IMR-90 (cell line): ENCODE results near the gene RAP1GAP2. TPM values are rescaled to one million over a fixed set of nuclear protein-coding genes. Genes with fewer than 3 reads are reported as not detected.

Experiments
- ATAC-seq: fragments of 200-7000 bp; cut with Tn5 transposase; 2 replicates; pipeline ENCODE4 v1.9.1; 2020; ENCODE audit warnings: low read depth, mild to moderate bottlenecking, moderate library complexity
- BruUV-seq: library from RNA; stranded (reverse); fragments of 400-500 nt; replicated peaks from 2 replicates; lab custom pipeline; 2021; lab: Mats Ljungman, UMichigan
- CTCF ChIA-PET: fragments of 300-600 bp; formaldehyde crosslinking; extraction: SDS; loops from one replicate; lab custom pipeline; 2021; ENCODE audit warnings: antibody characterized with exemption; lab: Yijun Ruan, JAX
- POLR2A ChIA-PET: fragments of 300-600 bp; sonication (Branson Sonifier 250); formaldehyde crosslinking; loops from one replicate; lab custom pipeline; 2022; ENCODE audit warnings: antibody characterized with exemption; ENCODE audit not compliant: unreplicated experiment; lab: Charles Lee
- DNase-seq: peaks from one replicate; pipeline ENCODE4 v3.0.0; 2013
- H2AFZ ChIP-seq: replicated peaks from 2 replicates; pipeline ENCODE3; 2013; ENCODE audit warnings: low read length, mild to moderate bottlenecking; ENCODE audit not compliant: poor library complexity
- H2AK5ac ChIP-seq: 2 replicates; pipeline ENCODE4 v1.6.1; 2013; ENCODE audit warnings: low read depth, low read length, inconsistent platforms
- H2AK9ac ChIP-seq: replicated peaks from 2 replicates; pipeline ENCODE3; 2013; ENCODE audit warnings: mild to moderate bottlenecking, low read depth, low read length, moderate library complexity; ENCODE audit not compliant: poor library complexity
- H2BK120ac ChIP-seq: 2 replicates; pipeline ENCODE4 v1.6.1; 2013; ENCODE audit warnings: low read depth, low read length, inconsistent platforms
- H2BK15ac ChIP-seq: 3 replicates; pipeline ENCODE4 v1.6.1; 2013; ENCODE audit warnings: low read depth, low read length, inconsistent platforms
- H2BK20ac ChIP-seq: 2 replicates; pipeline ENCODE4 v1.6.1; 2013; ENCODE audit warnings: low read depth, mild to moderate bottlenecking, inconsistent platforms, low read length, moderate library complexity
- H2BK5ac ChIP-seq: 2 replicates; pipeline ENCODE4 v1.6.1; 2013; ENCODE audit warnings: mild to moderate bottlenecking, low read depth, low read length, inconsistent platforms; ENCODE audit not compliant: poor library complexity, severe bottlenecking
- H3K14ac ChIP-seq: replicated peaks from 2 replicates; pipeline ENCODE4 v1.6.1; 2013; ENCODE audit warnings: low read depth, low read length, inconsistent platforms
- H3K18ac ChIP-seq: 2 replicates; pipeline ENCODE4 v1.6.1; 2013; ENCODE audit warnings: low read depth, low read length, control low read depth
- H3K23ac ChIP-seq: 2 replicates; pipeline ENCODE4 v1.6.1; 2013; ENCODE audit warnings: low read depth, low read length, inconsistent platforms
- H3K27ac ChIP-seq: 2 replicates; pipeline ENCODE4 v1.5.1; 2013; ENCODE audit warnings: mild to moderate bottlenecking, control low read depth, low read length; ENCODE audit not compliant: insufficient read depth
- H3K27me3 ChIP-seq: 2 replicates; pipeline ENCODE4 v1.6.1; 2013; ENCODE audit warnings: low read length; ENCODE audit not compliant: control insufficient read depth, insufficient read depth
- H3K36me3 ChIP-seq: 2 replicates; pipeline ENCODE4 v1.6.1; 2013; ENCODE audit warnings: low read length, mixed read lengths; ENCODE audit not compliant: control insufficient read depth, insufficient read depth
- H3K4ac ChIP-seq: 2 replicates; pipeline ENCODE4 v1.6.1; 2013; ENCODE audit warnings: low read depth, low read length, inconsistent platforms
- H3K4me1 ChIP-seq: 2 replicates; pipeline ENCODE4 v1.6.1; 2013; ENCODE audit warnings: low read length, mixed read lengths; ENCODE audit not compliant: control insufficient read depth, insufficient read depth
- H3K4me2 ChIP-seq: 2 replicates; pipeline ENCODE4 v1.6.1; 2013; ENCODE audit warnings: low read depth, mild to moderate bottlenecking, control low read depth, low read length, moderate library complexity
- H3K4me3 ChIP-seq: 2 replicates; pipeline ENCODE4 v1.5.1; 2013; ENCODE audit warnings: low read depth, mild to moderate bottlenecking, control low read depth, low read length, moderate library complexity; ENCODE audit not compliant: insufficient read depth
- H3K56ac ChIP-seq: 2 replicates; pipeline ENCODE4 v1.6.1; 2013; ENCODE audit warnings: low read length, inconsistent platforms; ENCODE audit not compliant: insufficient read depth; ENCODE audit errors: extremely low read depth
- H3K79me1 ChIP-seq, 2 experiments: 2 replicates each; pipeline ENCODE4 v1.6.1; 2013; ENCODE audit warnings: low read length in 2 of 2, inconsistent platforms in 1 of 2, low read depth in 1 of 2
- H3K9ac ChIP-seq: 2 replicates; pipeline ENCODE4 v1.6.1; 2013; ENCODE audit warnings: low read depth, low read length, control low read depth
- H3K9me1 ChIP-seq: 2 replicates; pipeline ENCODE4 v1.6.1; 2013; ENCODE audit warnings: low read length, inconsistent platforms; ENCODE audit not compliant: insufficient read depth
- H3K9me3 ChIP-seq: 2 replicates; pipeline ENCODE4 v1.6.1; 2013; ENCODE audit warnings: low read length; ENCODE audit not compliant: control insufficient read depth, insufficient read depth
- H4K20me1 ChIP-seq: 2 replicates; pipeline ENCODE4 v1.6.1; 2013; ENCODE audit warnings: low read length, inconsistent platforms; ENCODE audit not compliant: insufficient read depth
- H4K5ac ChIP-seq: 2 replicates; pipeline ENCODE4 v1.6.1; 2013; ENCODE audit warnings: mild to moderate bottlenecking, low read depth, low read length, control low read depth
- H4K8ac ChIP-seq, 2 experiments: 2 replicates each; pipeline ENCODE4 v1.6.1; 2013; ENCODE audit warnings: low read depth in 2 of 2, low read length in 2 of 2, control low read depth in 1 of 2, inconsistent platforms in 1 of 2
- H4K91ac ChIP-seq: 2 replicates; pipeline ENCODE4 v1.6.1; 2013; ENCODE audit warnings: low read depth, low read length, inconsistent platforms; ENCODE audit not compliant: insufficient read depth
- BHLHE40 ChIP-seq: fragments of 150-350 bp; IDR thresholded peaks from 2 replicates; pipeline ENCODE4 v1.6.1; 2016; ENCODE audit warnings: mild to moderate bottlenecking, low read depth, low read length
- CEBPB ChIP-seq: IDR thresholded peaks from 2 replicates; pipeline ENCODE4 v1.6.1; 2012; ENCODE audit warnings: low read depth, low read length, improper control_type of control experiment
- FOS ChIP-seq: fragments of 150-350 bp; IDR thresholded peaks from 2 replicates; pipeline ENCODE4 v1.6.1; 2016; ENCODE audit warnings: low read depth, low read length
- MAFK ChIP-seq: IDR thresholded peaks from 2 replicates; pipeline ENCODE4 v1.6.1; 2012; ENCODE audit warnings: low read depth, low read length, improper control_type of control experiment
- MAZ ChIP-seq: IDR thresholded peaks from 2 replicates; pipeline ENCODE4 v1.6.1; 2012; ENCODE audit warnings: low read depth, mild to moderate bottlenecking, low read length, improper control_type of control experiment, moderate library complexity, borderline replicate concordance
- MXI1 ChIP-seq: IDR thresholded peaks from 2 replicates; pipeline ENCODE4 v1.6.1; 2012; ENCODE audit warnings: low read depth, mild to moderate bottlenecking, low read length, moderate library complexity, borderline replicate concordance
- NFE2L2 ChIP-seq: fragments of 150-350 bp; IDR thresholded peaks from 2 replicates; pipeline ENCODE4 v1.6.1; 2016; ENCODE audit warnings: low read depth, mild to moderate bottlenecking, low read length
- POLR2A ChIP-seq: IDR thresholded peaks from 2 replicates; pipeline ENCODE4 v1.6.1; 2012; ENCODE audit warnings: mild to moderate bottlenecking, low read depth, low read length
- RCOR1 ChIP-seq: IDR thresholded peaks from 2 replicates; pipeline ENCODE4 v1.6.1; 2012; ENCODE audit warnings: mild to moderate bottlenecking, low read length, improper control_type of control experiment; ENCODE audit not compliant: insufficient replicate concordance
- RFX5 ChIP-seq: IDR thresholded peaks from 2 replicates; pipeline ENCODE4 v1.8.0; 2012; ENCODE audit warnings: low read depth, mild to moderate bottlenecking, low read length, moderate library complexity
- SMC3 ChIP-seq: fragments of 150-350 bp; IDR thresholded peaks from 2 replicates; pipeline ENCODE4 v1.6.1; 2016; ENCODE audit warnings: low read depth, mild to moderate bottlenecking, antibody characterized with exemption, low read length, moderate library complexity
- WGBS, 2 experiments: methylation state at CpG; one replicate each; pipeline versions ENCODE4 v1.1.5 to v1.1.7; 2013; ENCODE audit warnings: missing lambda C conversion rate in 2 of 2; ENCODE audit not compliant: insufficient read length in 1 of 2; ENCODE audit errors: extremely low coverage in 2 of 2; 5-methylcytosine and 5-hydroxymethylcytosine counted together
- dilution Hi-C: fragments of 300-500 bp; cut with HindIII; formaldehyde crosslinking; loops from one replicate; pipeline ENCODE4 v1.14.3; 2018; ENCODE audit warnings: low sequenced_read_pairs; ENCODE audit not compliant: unreplicated experiment
- in situ Hi-C: fragments of 300-500 bp; cut with MboI; formaldehyde crosslinking; loops from 3 replicates; pipeline ENCODE4 v1.14.3; 2019; ENCODE audit warnings: low sequenced_read_pairs, inconsistent platforms, mixed read lengths
- intact Hi-C: fragments of 100-400 bp; cut with micrococcal nuclease; formaldehyde crosslinking; loops from 2 replicates; pipeline ENCODE4 v1.10.0; 2022
- polyA plus RNA-seq, 3 experiments: library from polyadenylated mRNA; depleted of rRNA; stranded (reverse); fragments of >200 nt; gene quantifications; 2 replicates each; pipeline ENCODE4 v1.2.3, GENCODE V29; 2012; ENCODE audit warnings: low replicate concordance in 1 of 3
- total RNA-seq: library from RNA; depleted of rRNA; stranded (reverse); fragments of >200 nt; gene quantifications from 2 replicates; pipeline ENCODE4 v1.2.3, GENCODE V29; 2012
- TF ChIP-seq, protein P1 (sequence below): fragments of 150-350 bp; IDR thresholded peaks from 2 replicates; pipeline ENCODE4 v1.6.1; 2017; ENCODE audit warnings: mild to moderate bottlenecking, antibody characterized with exemption, low read length, low read depth
- TF ChIP-seq, protein P2 (sequence below): conservative IDR thresholded peaks from 2 replicates; pipeline ENCODE4 v1.5.1; 2012; ENCODE audit warnings: mild to moderate bottlenecking, low read depth, low read length, improper control_type of control experiment
- TF ChIP-seq, protein P3 (sequence below): fragments of 150-350 bp; IDR thresholded peaks from 2 replicates; pipeline ENCODE4 v1.6.1; 2016; ENCODE audit warnings: low read depth, mild to moderate bottlenecking, low read length, moderate library complexity, borderline replicate concordance

RAP1GAP2 gene
- total and polyA plus RNA-seq, 2 of the 4 experiments (the other 2 are of a cell fraction): 5.7 to 7.5 TPM

- no peaks in the 10 kb centered on the region for H3K79me1 ChIP-seq
- H2BK120ac ChIP-seq: no peak overlapping the region
- H2BK15ac ChIP-seq: no peak overlapping the region
- H3K27me3 ChIP-seq: peaks cover 11% of the 10 kb centered on the region; the same call in 1 of the 2 replicates
- H4K5ac ChIP-seq: no peak overlapping the region
- H3K9me1 ChIP-seq: no peaks in the 10 kb centered on the region
- H2AK9ac ChIP-seq: no peak overlapping the region
- no peak overlapping the region for H2BK5ac ChIP-seq
- TF ChIP-seq FOS (no peak), CEBPB (no peak), MAFK (no peak), POLR2A (no peak), RFX5 (no peak), NFE2L2 (no peak), RCOR1 (no peak), BHLHE40 (no peak), MAZ (no peak), SMC3 (no peak), MXI1 (no peak)
- TF ChIP-seq, protein P1, sequence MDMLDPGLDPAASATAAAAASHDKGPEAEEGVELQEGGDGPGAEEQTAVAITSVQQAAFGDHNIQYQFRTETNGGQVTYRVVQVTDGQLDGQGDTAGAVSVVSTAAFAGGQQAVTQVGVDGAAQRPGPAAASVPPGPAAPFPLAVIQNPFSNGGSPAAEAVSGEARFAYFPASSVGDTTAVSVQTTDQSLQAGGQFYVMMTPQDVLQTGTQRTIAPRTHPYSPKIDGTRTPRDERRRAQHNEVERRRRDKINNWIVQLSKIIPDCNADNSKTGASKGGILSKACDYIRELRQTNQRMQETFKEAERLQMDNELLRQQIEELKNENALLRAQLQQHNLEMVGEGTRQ: no peak
- TF ChIP-seq, protein P2, sequence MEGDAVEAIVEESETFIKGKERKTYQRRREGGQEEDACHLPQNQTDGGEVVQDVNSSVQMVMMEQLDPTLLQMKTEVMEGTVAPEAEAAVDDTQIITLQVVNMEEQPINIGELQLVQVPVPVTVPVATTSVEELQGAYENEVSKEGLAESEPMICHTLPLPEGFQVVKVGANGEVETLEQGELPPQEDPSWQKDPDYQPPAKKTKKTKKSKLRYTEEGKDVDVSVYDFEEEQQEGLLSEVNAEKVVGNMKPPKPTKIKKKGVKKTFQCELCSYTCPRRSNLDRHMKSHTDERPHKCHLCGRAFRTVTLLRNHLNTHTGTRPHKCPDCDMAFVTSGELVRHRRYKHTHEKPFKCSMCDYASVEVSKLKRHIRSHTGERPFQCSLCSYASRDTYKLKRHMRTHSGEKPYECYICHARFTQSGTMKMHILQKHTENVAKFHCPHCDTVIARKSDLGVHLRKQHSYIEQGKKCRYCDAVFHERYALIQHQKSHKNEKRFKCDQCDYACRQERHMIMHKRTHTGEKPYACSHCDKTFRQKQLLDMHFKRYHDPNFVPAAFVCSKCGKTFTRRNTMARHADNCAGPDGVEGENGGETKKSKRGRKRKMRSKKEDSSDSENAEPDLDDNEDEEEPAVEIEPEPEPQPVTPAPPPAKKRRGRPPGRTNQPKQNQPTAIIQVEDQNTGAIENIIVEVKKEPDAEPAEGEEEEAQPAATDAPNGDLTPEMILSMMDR: no peak
- TF ChIP-seq, protein P3, sequence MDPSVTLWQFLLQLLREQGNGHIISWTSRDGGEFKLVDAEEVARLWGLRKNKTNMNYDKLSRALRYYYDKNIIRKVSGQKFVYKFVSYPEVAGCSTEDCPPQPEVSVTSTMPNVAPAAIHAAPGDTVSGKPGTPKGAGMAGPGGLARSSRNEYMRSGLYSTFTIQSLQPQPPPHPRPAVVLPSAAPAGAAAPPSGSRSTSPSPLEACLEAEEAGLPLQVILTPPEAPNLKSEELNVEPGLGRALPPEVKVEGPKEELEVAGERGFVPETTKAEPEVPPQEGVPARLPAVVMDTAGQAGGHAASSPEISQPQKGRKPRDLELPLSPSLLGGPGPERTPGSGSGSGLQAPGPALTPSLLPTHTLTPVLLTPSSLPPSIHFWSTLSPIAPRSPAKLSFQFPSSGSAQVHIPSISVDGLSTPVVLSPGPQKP: no peak
- in situ Hi-C loops: no loop called here
- BruUV-seq: no TSS peak
- no peak overlapping the region for H3K4ac ChIP-seq
- H3K36me3 ChIP-seq: no peaks in the 10 kb centered on the region
- H3K9me3 ChIP-seq: no peaks in the 10 kb centered on the region
- H3K27ac ChIP-seq: no peak overlapping the region
- DNase-seq: no peak
- no peak overlapping the region for H3K18ac ChIP-seq
- H3K9ac ChIP-seq: no peak overlapping the region
- intact Hi-C loops: no loop called here
- no peak overlapping the region for H4K91ac ChIP-seq
- 57% methylated on average over 4 of the region's 11 CpGs; no CpG with 5 or more reads in 1 of the 2 experiments for WGBS, 2 experiments
- H2AK5ac ChIP-seq: no peak overlapping the region
- no peak overlapping the region for H3K14ac ChIP-seq
- no peak for ATAC-seq
- no peak overlapping the region for H2AFZ ChIP-seq
- H3K4me2 ChIP-seq: no peak overlapping the region
- ChIA-PET CTCF (no interaction called here), POLR2A (no interaction called here)
- no peaks in the 10 kb centered on the region; the same call in 1 of the 2 replicates for H4K20me1 ChIP-seq
- no peak overlapping the region for H4K8ac ChIP-seq
- H3K4me1 ChIP-seq: no peaks in the 10 kb centered on the region
- H3K4me3 ChIP-seq: no peak overlapping the region
- H2BK20ac ChIP-seq: no peak overlapping the region
- no peak overlapping the region for H3K56ac ChIP-seq
- dilution Hi-C loops: no loop called here
- no peak overlapping the region for H3K23ac ChIP-seq
Observed at GRCh38 chr17:2798188-2798587, 1.9 kb downstream of the RAP1GAP2 start.
